ENCODE results near the gene PCDHA2.

DNA sequence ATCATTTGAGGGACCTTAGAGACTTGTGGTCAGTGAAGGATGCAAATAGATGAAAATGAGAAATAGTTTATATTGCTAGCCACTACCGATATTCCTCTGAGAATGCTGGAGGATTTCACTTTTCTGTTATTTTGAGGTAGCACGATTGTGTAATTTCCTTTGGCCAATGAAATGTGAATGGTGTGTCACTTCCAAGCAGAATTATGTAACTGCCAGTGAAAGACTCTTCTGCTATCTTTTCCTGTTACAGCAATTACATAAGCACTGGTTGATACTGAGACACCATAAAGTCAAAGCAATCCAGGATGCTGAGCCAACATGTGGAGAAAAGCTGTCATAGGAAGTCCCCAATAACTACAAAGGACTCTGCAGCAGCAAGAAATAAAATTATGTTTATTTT, 3.6 kb upstream of the PCDHA2 start:
- TF ChIP-seq, protein P1, sequence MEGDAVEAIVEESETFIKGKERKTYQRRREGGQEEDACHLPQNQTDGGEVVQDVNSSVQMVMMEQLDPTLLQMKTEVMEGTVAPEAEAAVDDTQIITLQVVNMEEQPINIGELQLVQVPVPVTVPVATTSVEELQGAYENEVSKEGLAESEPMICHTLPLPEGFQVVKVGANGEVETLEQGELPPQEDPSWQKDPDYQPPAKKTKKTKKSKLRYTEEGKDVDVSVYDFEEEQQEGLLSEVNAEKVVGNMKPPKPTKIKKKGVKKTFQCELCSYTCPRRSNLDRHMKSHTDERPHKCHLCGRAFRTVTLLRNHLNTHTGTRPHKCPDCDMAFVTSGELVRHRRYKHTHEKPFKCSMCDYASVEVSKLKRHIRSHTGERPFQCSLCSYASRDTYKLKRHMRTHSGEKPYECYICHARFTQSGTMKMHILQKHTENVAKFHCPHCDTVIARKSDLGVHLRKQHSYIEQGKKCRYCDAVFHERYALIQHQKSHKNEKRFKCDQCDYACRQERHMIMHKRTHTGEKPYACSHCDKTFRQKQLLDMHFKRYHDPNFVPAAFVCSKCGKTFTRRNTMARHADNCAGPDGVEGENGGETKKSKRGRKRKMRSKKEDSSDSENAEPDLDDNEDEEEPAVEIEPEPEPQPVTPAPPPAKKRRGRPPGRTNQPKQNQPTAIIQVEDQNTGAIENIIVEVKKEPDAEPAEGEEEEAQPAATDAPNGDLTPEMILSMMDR (IDR thresholded peaks at IDR 0.05; ENCODE audit: extremely low read depth in 1 of 2, insufficient read depth in 1 of 2, low read depth in 1 of 2, low read length in 2 of 2), result no peak
- TF ChIP-seq POLR2AphosphoS5 (IDR thresholded peaks at IDR 0.05; ENCODE audit: insufficient read depth, low read depth, low read length) (no peak), POLR2A (IDR thresholded peaks at IDR 0.05; ENCODE audit: low read depth, low read length) (no peak), EZH2 (IDR thresholded peaks at IDR 0.05; ENCODE audit: borderline replicate concordance, low read depth, low read length, severe bottlenecking) (no peak)
- TF ChIP-seq, protein P2, sequence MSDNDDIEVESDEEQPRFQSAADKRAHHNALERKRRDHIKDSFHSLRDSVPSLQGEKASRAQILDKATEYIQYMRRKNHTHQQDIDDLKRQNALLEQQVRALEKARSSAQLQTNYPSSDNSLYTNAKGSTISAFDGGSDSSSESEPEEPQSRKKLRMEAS (IDR thresholded peaks at IDR 0.05; ENCODE audit: insufficient read depth, insufficient read length), result no peak

Measured in endothelial cell of umbilical vein (primary cell).